HUES6 (cell line): ENCODE data around the gene BMP7.

Experiments
- H3K27ac ChIP-seq: 2 replicates; pipeline ENCODE4 v1.7.0; 2013; ENCODE audit warnings: low read depth, mild to moderate bottlenecking, low read length, inconsistent platforms
- H3K27me3 ChIP-seq: 2 replicates; pipeline ENCODE4 v1.6.1; 2013; ENCODE audit warnings: low read length; ENCODE audit not compliant: control insufficient read depth, insufficient read depth
- H3K36me3 ChIP-seq: 2 replicates; pipeline ENCODE4 v1.6.1; 2013; ENCODE audit warnings: low read length; ENCODE audit not compliant: control insufficient read depth, insufficient read depth
- H3K4me1 ChIP-seq: 2 replicates; pipeline ENCODE4 v1.6.1; 2013; ENCODE audit warnings: low read length; ENCODE audit not compliant: control insufficient read depth, insufficient read depth
- H3K4me3 ChIP-seq: 2 replicates; pipeline ENCODE4 v1.5.1; 2013; ENCODE audit warnings: low read depth, low read length
- H3K9ac ChIP-seq: one replicate; pipeline ENCODE4 v1.6.1; 2013; ENCODE audit warnings: mild to moderate bottlenecking, low read length
- H3K9me3 ChIP-seq: 2 replicates; pipeline ENCODE4 v1.6.1; 2013; ENCODE audit warnings: low read depth, low read length; ENCODE audit not compliant: control insufficient read depth, insufficient read depth

Gene BMP7

GRCh38 chr20:57187068-57187634 lies 79.3 kb downstream of the BMP7 start:
- Histone ChIP-seq H3K9me3 (peaks cover 3% of the 10 kb centered on the region; the same call in 1 of the 2 replicates), H3K27ac (no peak overlapping the region), H3K36me3 (peaks cover 2% of the 10 kb centered on the region; the same call in 1 of the 2 replicates), H3K27me3 (no peaks in the 10 kb centered on the region), H3K9ac (no peak overlapping the region), H3K4me3 (no peak overlapping the region), H3K4me1 (no peaks in the 10 kb centered on the region)

- H3K4me1 ChIP-seq: no peaks in the 10 kb centered on the region; the same call in 1 of the 2 replicates
- peaks cover 3% of the 10 kb centered on the region; the same call in 1 of the 2 replicates for H3K9me3 ChIP-seq
- no peak overlapping the region for H3K27ac ChIP-seq
- H3K27me3 ChIP-seq: no peaks in the 10 kb centered on the region
- H3K4me3 ChIP-seq: no peak overlapping the region
- H3K36me3 ChIP-seq: peaks cover 2% of the 10 kb centered on the region; the same call in 1 of the 2 replicates
- H3K9ac ChIP-seq: no peak overlapping the region
Observed at GRCh38 chr20:57186192-57186591, 80.2 kb downstream of the BMP7 start.

GRCh38 chr20:57185188-57185743 lies 81.2 kb downstream of the BMP7 start:
- Histone ChIP-seq H3K4me3 (no peak overlapping the region), H3K36me3 (peaks cover 2% of the 10 kb centered on the region; the same call in 1 of the 2 replicates), H3K27me3 (no peaks in the 10 kb centered on the region), H3K9ac (no peak overlapping the region), H3K9me3 (peaks cover 3% of the 10 kb centered on the region; the same call in 1 of the 2 replicates), H3K27ac (no peak overlapping the region), H3K4me1 (peaks cover 6% of the 10 kb centered on the region; the same call in 1 of the 2 replicates)

GRCh38 chr20:57183457-57184009 lies 82.9 kb downstream of the BMP7 start:
- no peaks in the 10 kb centered on the region for H3K27me3 ChIP-seq
- H3K9ac ChIP-seq: no peak overlapping the region
- peaks cover 2% of the 10 kb centered on the region; the same call in 1 of the 2 replicates for H3K36me3 ChIP-seq
- peaks cover 12% of the 10 kb centered on the region for H3K4me1 ChIP-seq
- H3K27ac ChIP-seq: no peak overlapping the region
- H3K4me3 ChIP-seq: no peak overlapping the region
- peaks cover 3% of the 10 kb centered on the region; the same call in 1 of the 2 replicates for H3K9me3 ChIP-seq

- H3K4me1 ChIP-seq: peaks cover 16% of the 10 kb centered on the region
- H3K36me3 ChIP-seq: peaks cover 2% of the 10 kb centered on the region; the same call in 1 of the 2 replicates
- H3K4me3 ChIP-seq: no peak overlapping the region
- H3K27me3 ChIP-seq: no peaks in the 10 kb centered on the region
- H3K9ac ChIP-seq: no peak overlapping the region
- H3K9me3 ChIP-seq: peaks cover 3% of the 10 kb centered on the region; the same call in 1 of the 2 replicates
- no peak overlapping the region for H3K27ac ChIP-seq
Observed at GRCh38 chr20:57181639-57182038, 84.8 kb downstream of the BMP7 start.

GRCh38 chr20:57180954-57181353 lies 85.5 kb downstream of the BMP7 start:
- Histone ChIP-seq H3K4me3 (no peak overlapping the region), H3K27ac (no peak overlapping the region), H3K9ac (no peak overlapping the region), H3K9me3 (peaks cover 3% of the 10 kb centered on the region; the same call in 1 of the 2 replicates), H3K27me3 (no peaks in the 10 kb centered on the region), H3K4me1 (peaks cover 16% of the 10 kb centered on the region), H3K36me3 (peaks cover 2% of the 10 kb centered on the region; the same call in 1 of the 2 replicates)

- Histone ChIP-seq H3K9ac (no peak overlapping the region), H3K9me3 (peaks cover 3% of the 10 kb centered on the region; the same call in 1 of the 2 replicates), H3K4me1 (peaks cover 16% of the 10 kb centered on the region), H3K36me3 (peaks cover 2% of the 10 kb centered on the region; the same call in 1 of the 2 replicates), H3K27me3 (no peaks in the 10 kb centered on the region), H3K4me3 (no peak overlapping the region), H3K27ac (no peak overlapping the region)
Observed at GRCh38 chr20:57180387-57180786, 86.1 kb downstream of the BMP7 start.

GRCh38 chr20:57179265-57179664 lies 87.2 kb downstream of the BMP7 start:
- Histone ChIP-seq H3K27me3 (no peaks in the 10 kb centered on the region), H3K27ac (no peak overlapping the region), H3K4me1 (peaks cover 16% of the 10 kb centered on the region), H3K36me3 (peaks cover 2% of the 10 kb centered on the region; the same call in 1 of the 2 replicates), H3K9me3 (no peaks in the 10 kb centered on the region), H3K9ac (no peak overlapping the region), H3K4me3 (no peak overlapping the region)

GRCh38 chr20:57178582-57179111 lies 87.8 kb downstream of the BMP7 start:
- Histone ChIP-seq H3K27me3 (no peaks in the 10 kb centered on the region), H3K9me3 (no peaks in the 10 kb centered on the region), H3K4me1 (peaks cover 16% of the 10 kb centered on the region), H3K4me3 (no peak overlapping the region), H3K9ac (no peak overlapping the region), H3K27ac (no peak overlapping the region), H3K36me3 (peaks cover 2% of the 10 kb centered on the region; the same call in 1 of the 2 replicates)

- H3K27me3 ChIP-seq: no peaks in the 10 kb centered on the region
- H3K9me3 ChIP-seq: no peaks in the 10 kb centered on the region
- H3K27ac ChIP-seq: no peak overlapping the region
- H3K4me1 ChIP-seq: peaks cover 16% of the 10 kb centered on the region
- no peak overlapping the region for H3K4me3 ChIP-seq
- H3K9ac ChIP-seq: no peak overlapping the region
- peaks cover 2% of the 10 kb centered on the region; the same call in 1 of the 2 replicates for H3K36me3 ChIP-seq
Observed at GRCh38 chr20:57177636-57178280, 88.7 kb downstream of the BMP7 start.
